T-helper 22 cell (primary cell): Measurements from ENCODE around the gene BCL2L1.
"Not testable (repeated sequence)": the region's sequence is repeated elsewhere in the genome, so short reads cannot be mapped to it uniquely, and the experiment has no call there.

ENCODE experiments used
- DNase-seq: peaks from one replicate; pipeline ENCODE4 v3.0.0-alpha.2; 2020; ENCODE audit warnings: low read depth

The BCL2L1 gene

DNA sequence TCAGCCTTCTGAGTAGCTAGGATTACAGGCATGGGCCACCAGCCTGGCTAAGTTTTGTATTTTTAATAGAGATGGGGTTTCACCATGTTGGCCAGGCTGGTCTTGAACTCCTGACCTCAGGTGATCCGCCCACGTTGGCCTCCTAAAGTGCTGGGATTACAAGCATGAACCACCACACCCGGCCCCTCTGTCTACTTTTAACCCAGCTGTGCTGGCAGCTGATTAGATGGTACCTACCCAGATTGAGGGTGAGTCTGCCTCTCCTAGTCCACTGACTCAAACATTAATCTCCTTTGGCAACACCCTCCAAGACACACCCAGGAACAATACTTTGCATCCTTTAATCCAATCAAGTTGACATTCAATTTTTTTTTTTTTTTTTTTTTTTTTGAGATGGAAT, 74.6 kb downstream of the BCL2L1 start:
- DNase-seq = not testable (repeated sequence)

DNA sequence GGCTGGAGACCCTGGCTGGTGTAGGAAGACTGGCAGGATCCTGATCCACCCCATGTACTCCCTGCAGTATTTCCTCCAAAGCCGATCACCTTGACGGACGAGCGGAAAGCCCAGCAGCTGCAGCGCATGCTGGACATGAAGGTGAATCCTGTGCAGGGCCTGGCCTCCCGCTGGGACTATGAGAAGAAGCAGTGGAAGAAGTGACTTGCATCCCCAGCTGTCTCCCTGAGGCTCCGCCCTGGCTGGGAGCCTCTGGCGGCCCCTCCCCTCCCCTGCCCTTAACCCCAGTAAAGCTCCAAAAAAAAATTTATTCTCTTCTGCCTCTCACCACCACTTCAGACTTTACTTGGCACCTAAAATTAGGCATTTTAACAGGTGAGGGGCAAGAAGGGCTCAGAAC, 78.0 kb downstream of the BCL2L1 start:
- DNase-seq = no peak

DNA sequence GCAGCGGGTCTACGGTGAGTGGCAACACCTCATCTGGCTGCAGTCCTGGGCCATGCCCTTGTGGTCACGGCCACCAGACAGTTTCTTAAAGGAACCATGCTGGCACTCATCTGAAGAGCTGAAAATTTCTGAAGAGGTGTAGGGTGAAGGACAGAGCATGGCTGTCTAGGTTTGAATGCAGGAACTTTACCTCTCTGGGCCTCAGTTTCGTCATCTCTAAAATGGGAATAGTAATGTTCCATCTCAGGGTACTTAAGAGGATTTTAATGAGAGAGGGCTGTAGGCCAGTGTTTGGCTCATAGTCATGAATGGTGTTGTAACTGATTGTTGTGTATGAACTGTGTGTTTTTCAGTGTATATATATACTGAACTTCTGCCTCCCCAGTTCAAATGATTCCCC, 79.1 kb downstream of the BCL2L1 start:
- no peak for DNase-seq

DNA sequence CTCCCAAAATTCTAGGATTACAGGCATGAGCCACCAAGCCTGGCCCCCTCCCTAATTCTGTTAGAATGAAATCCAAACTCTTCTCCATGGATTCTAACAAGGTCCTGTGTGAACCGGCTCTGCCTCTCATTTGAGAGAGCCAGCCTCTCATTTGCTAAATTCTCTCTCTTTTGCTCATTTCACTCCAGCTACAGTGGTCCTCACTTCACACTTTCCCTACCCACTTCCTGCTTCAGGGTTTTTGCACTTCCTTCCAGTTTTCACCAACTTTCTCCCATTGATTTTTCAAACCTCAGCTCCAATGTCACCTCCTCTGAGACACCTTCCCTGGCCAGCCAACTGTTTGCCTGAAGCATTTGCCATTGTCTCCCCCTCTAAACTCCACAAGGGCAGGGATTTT, 79.8 kb downstream of the BCL2L1 start:
- DNase-seq = no peak

DNA sequence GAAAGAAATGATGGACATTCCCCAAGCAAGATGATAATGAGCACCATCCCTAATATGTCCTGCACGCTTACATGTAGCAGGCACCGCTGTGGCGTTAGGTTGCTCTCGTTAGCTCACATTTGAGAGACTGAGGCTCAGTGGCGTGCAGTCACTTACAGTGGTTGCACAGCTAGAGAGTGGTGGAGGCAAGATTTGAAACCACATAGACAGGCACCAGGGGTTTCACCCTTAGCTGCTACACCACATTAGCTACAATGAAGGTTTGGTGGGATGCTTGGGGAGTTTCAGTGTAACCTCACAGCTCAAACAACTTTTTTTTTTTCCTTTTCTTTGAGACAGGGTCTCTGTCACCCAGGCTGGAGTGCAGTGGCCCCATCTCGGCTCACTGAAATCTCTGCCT, 81.3 kb downstream of the BCL2L1 start:
- DNase-seq = no peak

DNA sequence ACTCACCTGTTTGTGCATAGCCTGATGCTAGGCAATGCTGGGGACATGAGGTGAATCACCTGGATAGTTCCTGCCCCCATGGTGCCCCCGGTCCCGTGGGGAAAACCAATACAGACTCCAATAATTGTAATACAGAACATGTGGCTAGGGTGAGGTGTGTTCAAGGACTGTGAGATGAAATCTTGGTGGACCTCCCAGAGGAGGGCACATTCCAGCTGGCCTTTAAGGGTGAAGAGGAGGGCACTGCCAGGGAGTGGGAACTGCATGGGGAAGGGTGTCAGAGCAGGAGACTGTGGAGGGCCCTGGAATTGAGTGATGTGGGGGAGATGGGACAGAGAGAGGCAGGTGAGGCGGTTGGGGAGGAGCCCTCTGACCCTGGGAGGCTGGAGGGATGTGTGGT, 82.4 kb downstream of the BCL2L1 start:
- DNase-seq = no peak

DNA sequence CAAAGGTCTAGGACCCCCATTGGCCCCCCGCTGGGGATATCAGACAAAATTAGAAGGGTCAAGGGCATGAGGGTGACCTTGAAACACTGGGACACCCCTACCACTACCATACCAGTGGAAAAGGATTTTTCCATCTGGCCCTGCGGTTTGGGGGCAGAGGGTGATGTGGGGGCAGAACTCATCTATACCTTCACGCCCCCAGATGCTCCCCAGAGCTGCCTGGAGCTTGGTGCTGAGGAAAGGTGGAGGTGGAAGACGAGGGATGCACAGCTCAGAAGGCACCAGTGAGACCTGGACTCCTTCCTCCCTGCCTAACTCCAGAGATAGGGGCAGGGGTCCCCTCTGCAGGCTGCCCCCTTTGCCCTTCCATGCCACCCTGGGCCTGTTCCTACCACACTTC, 83.9 kb downstream of the BCL2L1 start:
- DNase-seq = no peak

DNA sequence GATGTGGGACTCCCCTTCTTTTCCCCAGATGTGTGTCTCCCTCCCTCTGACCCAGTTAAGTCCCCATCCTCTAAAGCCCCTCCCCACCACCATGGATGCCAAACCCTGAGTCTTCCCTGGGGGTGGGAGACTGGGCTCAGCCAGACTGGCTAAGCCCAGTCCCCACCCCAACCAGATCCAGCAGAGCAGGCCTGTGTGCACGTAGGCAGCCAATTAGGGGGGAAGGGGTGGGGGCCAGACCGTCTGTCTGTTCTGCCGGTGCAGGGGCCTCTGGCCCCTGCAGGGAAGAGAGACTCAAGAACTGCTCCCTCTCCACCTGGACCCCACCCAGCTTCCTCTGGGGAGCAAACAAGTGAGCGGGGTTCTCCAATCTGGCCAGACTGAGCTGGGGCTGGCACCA, 84.4 kb downstream of the BCL2L1 start:
- DNase-seq = no peak

DNA sequence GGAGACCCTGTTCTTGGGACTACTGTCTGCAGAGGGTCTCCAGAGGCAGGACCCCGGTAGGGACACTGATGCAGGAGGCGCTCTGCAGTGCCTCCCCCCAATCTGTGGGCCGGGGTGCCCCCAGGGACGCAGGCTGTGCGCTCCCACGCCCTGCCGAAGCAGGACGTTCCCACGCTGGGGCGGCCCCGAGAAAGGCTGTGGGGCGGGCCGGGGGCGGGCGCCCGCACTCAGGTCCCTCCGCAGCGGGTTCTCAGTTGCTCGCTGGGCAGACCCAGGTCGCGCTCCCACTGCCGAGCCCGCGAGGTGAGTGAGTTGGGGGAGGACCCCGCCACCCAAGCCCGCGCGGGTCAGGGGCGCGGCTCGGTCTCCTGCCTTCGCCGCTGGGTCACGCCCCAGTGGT, 85.0 kb downstream of the BCL2L1 start, which contains the start of gene COX4I2:
COX4I2 (plus strand) TSS at position 253 of the 400 bp plus-strand sequence. CDS start 1,106 bp downstream, outside the sequence.
- DNase-seq = no peak

DNA sequence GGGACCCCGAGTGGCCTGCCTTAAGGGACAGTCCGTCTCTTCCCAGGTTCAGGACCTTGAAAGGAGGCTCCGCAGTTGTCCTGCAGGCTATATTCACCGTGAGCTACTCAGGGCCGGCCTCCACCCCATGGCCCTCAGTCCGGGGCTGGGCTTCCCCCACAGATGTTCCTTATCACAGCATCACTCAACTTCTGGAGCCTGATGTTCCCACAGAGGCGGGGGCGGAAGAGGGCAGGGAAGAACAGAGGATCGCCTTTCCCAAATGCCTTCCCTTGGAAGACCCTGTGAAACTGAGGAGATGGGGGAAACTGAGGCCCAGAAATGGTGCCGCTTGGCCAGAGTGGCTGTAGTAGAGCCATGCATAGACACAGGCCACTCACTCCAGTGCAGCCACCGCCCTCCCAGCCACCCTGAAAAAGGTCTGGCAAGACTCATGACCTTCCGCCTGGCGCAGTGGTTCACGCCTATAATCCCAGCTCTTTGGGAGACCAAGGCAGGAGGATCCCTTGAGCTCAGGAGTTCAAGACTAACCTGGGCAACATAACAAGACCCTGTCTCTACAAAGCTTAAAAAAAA, 89.2 kb downstream of the BCL2L1 start:
- no peak for DNase-seq

DNA sequence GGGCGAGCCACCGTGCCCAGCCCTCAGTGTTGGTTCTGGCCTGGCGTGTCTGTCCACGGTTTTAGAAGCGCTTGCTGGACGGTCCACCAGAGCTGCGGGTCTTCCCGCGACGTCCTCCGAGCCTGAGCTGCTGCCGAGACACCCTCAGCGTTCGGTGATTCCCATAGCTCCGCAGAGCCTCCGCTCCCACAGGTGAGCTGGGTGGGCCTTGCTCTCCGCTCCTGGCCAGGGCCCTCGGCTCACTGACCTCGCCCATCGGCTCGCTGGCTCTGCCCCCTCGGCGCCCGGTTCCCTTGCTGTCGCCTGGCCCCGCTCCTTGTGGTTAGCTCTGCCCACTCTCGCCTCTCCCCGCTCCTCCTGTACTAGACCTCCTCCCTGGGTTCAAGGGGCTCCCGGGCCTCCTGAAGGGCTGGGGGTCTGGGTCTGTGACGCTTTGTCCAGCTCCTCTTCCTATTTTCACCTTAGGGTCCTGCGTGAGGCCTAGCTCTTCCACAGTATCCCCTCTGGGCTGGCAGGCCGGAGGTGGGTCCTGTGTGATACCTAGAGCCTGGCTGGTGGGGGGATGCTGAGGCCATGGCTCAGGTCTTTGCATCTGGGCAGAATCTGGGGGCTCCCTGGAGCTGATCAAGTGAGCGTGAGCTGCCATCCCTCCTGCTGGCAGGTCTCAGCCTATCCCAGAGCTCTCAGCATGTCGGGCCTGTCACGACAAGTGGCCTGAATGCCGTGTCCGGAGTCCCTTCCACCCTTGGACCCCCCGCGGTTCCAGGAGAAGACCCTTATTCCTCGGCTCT, 89.9 kb downstream of the BCL2L1 start:
- no peak for DNase-seq

DNA sequence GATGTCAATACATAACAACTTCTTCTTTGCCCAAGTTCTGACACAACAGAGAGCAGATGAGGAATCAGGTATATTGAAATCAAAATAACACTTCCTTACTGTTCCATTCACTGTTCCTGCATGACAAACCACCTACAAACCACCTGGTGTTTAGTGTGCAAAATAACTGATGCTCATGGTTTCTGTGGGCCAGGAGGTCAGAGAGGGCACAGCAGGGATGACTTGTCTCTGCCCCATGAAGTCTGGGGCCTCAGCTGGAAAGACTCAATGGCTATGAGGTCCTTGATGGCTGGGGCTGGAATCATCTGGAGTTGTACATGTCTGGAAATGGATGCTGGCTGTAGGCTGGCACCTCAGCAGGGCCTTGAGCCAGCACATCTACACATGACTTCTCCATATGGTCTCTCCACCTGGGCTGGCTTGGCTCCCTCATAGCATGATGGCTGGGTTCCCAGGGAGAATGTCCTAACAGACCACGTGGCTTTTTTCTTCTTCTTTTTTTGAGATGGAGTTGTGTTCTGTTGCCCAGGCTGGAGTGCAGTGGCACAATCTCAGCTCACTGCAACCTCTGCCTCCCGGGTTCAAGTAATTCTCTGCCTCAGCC, 92.4 kb downstream of the BCL2L1 start:
- no peak for DNase-seq

DNA sequence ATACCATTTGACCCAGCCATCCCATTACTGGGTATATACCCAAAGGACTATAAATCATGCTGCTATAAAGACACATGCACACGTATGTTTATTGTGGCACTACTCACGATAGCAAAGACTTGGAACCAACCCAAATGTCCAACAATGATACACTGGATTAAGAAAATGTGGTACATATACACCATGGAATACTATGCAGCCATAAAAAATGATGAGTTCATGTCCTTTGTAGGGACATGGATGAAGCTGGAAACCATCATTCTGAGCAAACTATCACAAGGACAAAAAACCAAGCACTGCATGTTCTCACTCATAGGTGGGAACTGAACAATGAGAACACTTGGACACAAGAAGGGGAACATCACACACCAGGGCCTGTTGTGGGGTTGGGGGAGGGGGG, 94.6 kb downstream of the BCL2L1 start:
- not testable (repeated sequence) for DNase-seq

DNA sequence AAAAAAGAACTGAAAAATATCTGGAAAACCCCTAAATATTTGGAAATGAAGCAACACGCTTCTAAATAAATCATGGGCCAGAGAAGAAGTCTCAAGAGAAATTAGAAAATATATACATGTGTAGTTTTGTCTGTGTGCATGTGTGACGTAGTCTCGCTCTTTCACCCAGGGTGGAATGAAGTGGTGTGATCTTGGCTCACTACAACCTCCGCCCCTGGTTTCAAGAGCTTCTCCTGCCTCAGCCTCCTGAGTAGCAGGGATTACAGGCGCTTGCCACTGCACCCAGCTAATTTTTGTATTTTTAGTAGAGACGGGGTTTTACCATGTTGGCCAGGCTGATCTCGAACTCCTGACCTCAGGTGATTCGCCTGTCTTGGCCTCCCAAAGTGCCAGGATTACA, 96.1 kb downstream of the BCL2L1 start:
- DNase-seq = not testable (repeated sequence)

DNA sequence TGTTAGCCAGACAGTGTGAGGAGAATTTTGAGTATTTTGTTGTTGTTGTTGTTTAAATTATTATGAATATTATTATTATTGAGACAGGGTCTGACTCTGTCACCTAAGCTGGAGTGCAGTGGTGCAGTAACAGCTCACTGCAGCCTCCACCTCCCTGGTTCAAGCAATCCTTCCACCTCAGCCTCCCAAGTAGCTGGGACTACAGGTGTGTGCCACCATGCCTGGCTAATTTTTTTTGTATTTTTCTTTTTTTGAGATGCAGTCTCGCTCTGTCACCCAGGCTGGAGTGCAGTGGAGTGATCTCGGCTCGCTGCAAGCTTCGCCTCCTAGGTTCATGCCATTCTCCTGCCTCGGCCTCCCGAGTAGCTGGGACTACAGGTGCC, 99.6 kb downstream of the BCL2L1 start:
- not testable (repeated sequence) for DNase-seq

DNA sequence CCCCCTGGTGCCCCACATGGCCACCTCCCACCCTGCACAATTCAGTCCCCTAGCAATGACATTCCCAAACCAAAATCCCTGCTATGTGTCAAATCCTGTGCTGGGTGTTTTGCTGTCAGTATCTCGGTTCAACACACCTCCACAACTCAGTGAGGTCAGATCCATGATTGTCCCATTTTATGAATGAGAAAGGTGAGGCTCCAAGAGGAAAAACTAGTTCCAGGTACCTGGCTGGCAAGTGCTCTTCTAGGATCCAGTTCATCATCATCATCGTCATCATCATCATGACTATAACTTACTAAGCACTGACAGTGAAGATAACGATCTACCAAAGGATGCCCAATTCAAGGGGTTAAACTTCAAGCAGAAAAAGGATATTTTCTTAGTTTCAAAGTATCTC, 102.4 kb downstream of the BCL2L1 start:
- DNase-seq = no peak

DNA sequence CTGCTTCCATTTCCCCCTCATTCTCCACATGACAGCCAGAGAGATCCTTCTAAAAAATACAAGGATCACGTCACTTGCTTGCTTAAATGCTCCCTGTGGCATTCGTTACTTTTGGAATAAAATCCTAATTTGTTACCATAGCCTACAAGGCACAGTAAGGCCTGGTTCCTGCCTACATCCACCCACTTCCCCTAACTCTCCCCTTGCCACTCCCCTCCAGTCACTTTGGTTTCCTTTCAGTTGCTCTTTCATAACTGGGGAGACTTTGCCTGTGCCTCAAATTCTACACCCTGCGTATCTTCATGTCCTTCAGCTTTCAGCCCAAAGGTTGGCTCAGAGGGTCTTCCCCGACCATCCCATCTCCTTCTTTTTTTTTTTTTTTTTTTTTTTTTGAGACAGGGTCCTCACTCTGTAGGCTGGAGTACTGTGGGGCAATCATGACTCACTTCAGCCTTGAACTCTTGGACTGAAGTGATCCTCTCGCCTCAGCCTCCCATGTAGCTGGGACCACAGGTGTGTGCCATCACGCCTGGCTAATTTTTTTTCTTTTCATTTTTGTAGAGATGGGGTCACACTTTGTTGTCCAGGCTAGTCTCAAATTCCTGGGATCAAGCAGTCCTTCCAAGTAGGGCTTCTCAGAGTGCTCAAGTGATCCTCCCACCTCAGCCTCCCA, 105.1 kb downstream of the BCL2L1 start:
- no peak for DNase-seq

DNA sequence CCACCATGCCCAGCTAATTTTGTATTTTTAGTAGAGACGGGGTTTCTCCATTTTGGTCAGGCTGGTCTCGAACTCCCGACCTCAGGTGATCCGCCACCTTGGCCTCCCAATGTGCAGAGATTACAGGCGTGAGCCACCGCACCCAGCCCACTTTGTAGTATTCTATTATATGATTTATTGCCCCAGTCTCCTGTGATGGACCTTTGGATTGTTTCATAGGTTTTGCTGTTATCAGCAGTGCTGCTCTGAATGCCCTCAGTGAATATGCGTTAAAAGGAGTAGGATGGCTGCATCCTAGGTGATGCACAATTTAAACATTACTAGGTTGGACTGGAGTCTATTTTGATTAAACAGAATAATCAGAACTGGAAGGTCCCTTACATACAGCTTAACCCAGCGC, 107.3 kb downstream of the BCL2L1 start:
- DNase-seq = no peak
